ENCODE data around the gene MAMDC2.

GRCh38 chr9:70066418-70066817 lies 22.8 kb downstream of the MAMDC2 start:
- TF ChIP-seq CTCF (IDR thresholded peaks at IDR 0.05) (no peak), POLR2A (IDR thresholded peaks at IDR 0.05) (no peak)

Data from adrenal gland (tissue), 5 donors.